Fibroblast of the aortic adventitia (primary cell): Measurements from ENCODE around the gene CLDN19. TPM values are rescaled to one million over a fixed set of nuclear protein-coding genes. Genes with fewer than 3 reads are reported as not detected.

Source experiments
- DNase-seq: peaks from one replicate; pipeline ENCODE4 v3.0.0-alpha.2; 2010; ENCODE audit warnings: low read depth
- H3K4me3 ChIP-seq: 2 replicates; pipeline ENCODE4 v1.5.1; 2011; ENCODE audit warnings: low read depth, mild to moderate bottlenecking, control low read depth, low read length, moderate library complexity
- CTCF ChIP-seq: IDR thresholded peaks from 2 replicates; pipeline ENCODE4 v1.5.1; 2011; ENCODE audit warnings: mild to moderate bottlenecking, low read length, control low read depth, inconsistent platforms; ENCODE audit not compliant: insufficient read depth
- total RNA-seq: library from RNA; depleted of rRNA; stranded (reverse); fragments of >200 nt; gene quantifications from 2 replicates; pipeline ENCODE4 v1.2.3, GENCODE V29; 2012; ENCODE audit warnings: low replicate concordance

The CLDN19 gene
- total RNA-seq, 1 donor = not detected

- no peak for TF ChIP-seq CTCF
- no peak for DNase-seq
- no peak overlapping the region for H3K4me3 ChIP-seq
These were observed 47.6 kb downstream of the CLDN19 start for GRCh38 chr1:42692461-42692860.

GRCh38 chr1:42691157-42691498, 48.9 kb downstream of the CLDN19 start:
- TF ChIP-seq CTCF = no peak
- no peak overlapping the region for H3K4me3 ChIP-seq
- no peak for DNase-seq

- H3K4me3 ChIP-seq = no peak overlapping the region
- DNase-seq = peak; percentile 27
- no peak for TF ChIP-seq CTCF
These were observed 49.4 kb downstream of the CLDN19 start for GRCh38 chr1:42690477-42691156.

- TF ChIP-seq CTCF = no peak
These were observed 50.1 kb downstream of the CLDN19 start for GRCh38 chr1:42689912-42690311.

GRCh38 chr1:42686418-42686817, 53.6 kb downstream of the CLDN19 start:
- DNase-seq = no peak
- no peak for TF ChIP-seq CTCF
- no peak overlapping the region for H3K4me3 ChIP-seq

More at GRCh38 chr1:42689912-42690311, 50.1 kb downstream of the CLDN19 start:
- no peak overlapping the region for H3K4me3 ChIP-seq
- no peak for DNase-seq

- peak overlapping the region; percentile 76 for H3K4me3 ChIP-seq
- no peak for TF ChIP-seq CTCF
- peak; percentile 14 for DNase-seq
These were observed 55.9 kb downstream of the CLDN19 start for GRCh38 chr1:42684139-42684538.

Other genes starting within 250 kb of the CLDN19 start
- 26.0 and 29.2 TPM in 2 replicates for gene PPIH, start 81.8 kb downstream of the CLDN19 start, total RNA-seq
- 449 and 792 TPM in 2 replicates for gene YBX1, start 57.8 kb downstream of the CLDN19 start, total RNA-seq
- 75.2 and 213 TPM in 2 replicates for gene P3H1, start 26.8 kb upstream of the CLDN19 start, total RNA-seq
- gene C1orf50, start 27.0 kb upstream of the CLDN19 start, total RNA-seq = 4.2 and 5.4 TPM in 2 replicates
- gene TMEM269, start 44.8 kb upstream of the CLDN19 start, total RNA-seq = 0.09 TPM in 1 of 2 replicates, not detected in the other
- 9.3 and 16.3 TPM in 2 replicates for gene ERMAP, start 76.9 kb upstream of the CLDN19 start, total RNA-seq
- gene SVBP, start 77.2 kb upstream of the CLDN19 start, total RNA-seq = 18.9 and 32.1 TPM in 2 replicates
- 7.2 and 7.4 TPM in 2 replicates for gene ZNF691, start 106.4 kb upstream of the CLDN19 start, total RNA-seq
- gene SLC2A1, start 218.6 kb upstream of the CLDN19 start, total RNA-seq = 5.4 and 16.3 TPM in 2 replicates